Natural killer cell treated with Interleukin-12 subunit alpha and Interleukin-12 subunit beta and Interleukin-15 and Interleukin-18, amount 100 ng/mL, for 72 hours (primary cell): ENCODE results near the gene PEAR1. TPM values are rescaled to one million over a fixed set of nuclear protein-coding genes. Genes with fewer than 3 reads are reported as not detected.

Experiments used
- ATAC-seq, 2 donors: fragments of 150-1000 bp; cut with Tn5 transposase in 1 of 2; sonication (Bioruptor Pico), chemical (Tn5 transposase) in 1 of 2; 2 replicates each; pipeline ENCODE4 v1.10.0; 2021
- DNase-seq: peaks from one replicate; pipeline ENCODE4 v3.0.0; 2022; ENCODE audit warnings: low spot score
- H3K27ac Mint-ChIP-seq, 2 donors: 1 replicate in 1 of 2; 2 replicates in 1 of 2; pipeline ENCODE4 v1.8.0; 2022; ENCODE audit warnings: mixed read lengths in 2 of 2, mild to moderate bottlenecking in 1 of 2, moderate library complexity in 1 of 2
- H3K27me3 Mint-ChIP-seq, 2 donors: 1 replicate in 1 of 2; 2 replicates in 1 of 2; pipeline ENCODE4 v1.8.0; 2022; ENCODE audit warnings: mixed read lengths in 2 of 2
- H3K36me3 Mint-ChIP-seq: one replicate; pipeline ENCODE4 v1.8.0; 2022; ENCODE audit warnings: mixed read lengths
- H3K4me1 Mint-ChIP-seq, 2 donors: 1 replicate in 1 of 2; 2 replicates in 1 of 2; pipeline ENCODE4 v1.8.0; 2022; ENCODE audit warnings: low read depth in 2 of 2, mixed read lengths in 2 of 2, mild to moderate bottlenecking in 1 of 2
- H3K4me3 Mint-ChIP-seq: one replicate; pipeline ENCODE4 v1.8.0; 2022; ENCODE audit warnings: mixed read lengths
- H3K9me3 Mint-ChIP-seq: 2 replicates; pipeline ENCODE4 v1.8.0; 2022; ENCODE audit warnings: mixed read lengths
- total RNA-seq, 2 donors: library from RNA; stranded (reverse); gene quantifications; one replicate each; pipeline ENCODE4 v1.2.3, GENCODE V29; 2022

Gene PEAR1
- total RNA-seq, 2 donors from 2014 or later: 0.64 TPM; not detected in 1

DNA sequence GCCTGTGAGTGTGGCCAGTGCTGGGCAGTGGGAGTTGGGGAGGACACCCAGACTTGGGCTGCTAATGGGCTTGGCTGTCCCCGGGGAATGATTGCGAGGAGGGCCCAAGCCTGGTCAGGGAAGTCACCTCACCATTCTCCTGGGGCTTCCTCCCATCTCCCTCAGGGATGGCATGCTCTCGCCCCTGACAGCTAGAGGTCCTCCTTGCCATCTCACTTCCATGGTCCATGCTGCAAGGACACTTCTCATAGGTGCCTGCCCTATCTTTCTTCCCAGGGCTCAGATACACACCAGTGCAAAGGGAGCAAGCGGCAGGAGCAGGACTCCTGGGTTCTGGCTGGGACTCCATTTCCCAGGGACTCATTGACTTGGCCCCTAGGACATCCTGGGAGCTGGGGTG, 28.7 kb upstream of the PEAR1 start:
- ATAC-seq (no peak), DNase-seq (no peak)
- Mint-ChIP-seq H3K27ac (peak overlapping the region in 1 of 2 donors; percentile 12), H3K9me3 (no peaks in the 10 kb centered on the region), H3K27me3 (peaks cover 20 to 27% of the 10 kb centered on the region in 2 donors), H3K36me3 (no peaks in the 10 kb centered on the region), H3K4me3 (no peak overlapping the region), H3K4me1 (peaks cover 18 to 30% of the 10 kb centered on the region in 2 donors)

DNA sequence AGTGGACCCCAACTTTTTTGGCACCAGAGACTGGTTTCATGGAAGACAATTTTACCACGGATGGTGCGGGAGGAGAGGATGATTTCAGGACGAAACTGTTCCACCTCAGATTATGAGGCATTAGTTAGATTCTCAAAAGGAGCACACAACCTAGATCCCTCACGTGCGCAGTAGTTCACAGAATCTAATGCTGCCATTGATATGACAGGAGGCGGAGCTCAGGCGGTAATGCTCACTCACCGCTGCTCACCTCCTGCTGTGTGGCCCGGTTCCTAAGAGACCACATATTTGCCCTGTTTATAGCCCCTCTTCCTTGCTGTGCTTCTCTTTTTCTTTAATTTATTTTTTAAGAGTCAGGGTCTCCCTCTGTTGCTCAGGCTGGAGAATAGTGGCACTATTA, 28.3 kb upstream of the PEAR1 start:
- Mint-ChIP-seq H3K4me1 (peaks cover 13 to 27% of the 10 kb centered on the region in 2 donors), H3K4me3 (peak overlapping the region; percentile 1), H3K36me3 (no peaks in the 10 kb centered on the region), H3K27me3 (peaks cover 17 to 25% of the 10 kb centered on the region in 2 donors), H3K27ac (peak overlapping the region; percentile 12 to 26), H3K9me3 (no peaks in the 10 kb centered on the region)
- no peak for ATAC-seq
- DNase-seq: no peak

DNA sequence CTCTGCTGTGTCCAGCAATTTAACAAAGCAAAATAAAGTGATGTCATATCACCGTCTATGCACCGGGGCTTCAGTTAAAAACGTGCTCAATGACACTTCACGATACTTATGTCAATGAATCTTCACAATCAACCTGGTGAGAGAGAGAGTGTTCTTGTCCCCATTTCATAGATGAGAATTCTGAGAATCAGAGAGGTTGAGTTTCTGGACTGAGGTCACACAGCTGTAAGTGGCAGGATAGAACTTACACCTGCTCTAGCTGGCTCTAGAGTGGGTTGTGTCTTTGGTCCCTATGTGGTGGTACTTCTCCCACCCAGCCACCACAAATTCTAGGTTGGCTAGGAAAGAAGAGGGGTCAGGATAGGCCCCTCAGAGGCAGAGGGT, 27.7 kb upstream of the PEAR1 start:
- H3K4me3 Mint-ChIP-seq: peak overlapping the region; percentile 1
- DNase-seq: no peak
- H3K4me1 Mint-ChIP-seq: peaks cover 10 to 24% of the 10 kb centered on the region in 2 donors
- H3K36me3 Mint-ChIP-seq: no peaks in the 10 kb centered on the region
- H3K27me3 Mint-ChIP-seq: peaks cover 14 to 23% of the 10 kb centered on the region in 2 donors
- no peaks in the 10 kb centered on the region for H3K9me3 Mint-ChIP-seq
- H3K27ac Mint-ChIP-seq: peak overlapping the region; percentile 12 to 26
- ATAC-seq: no peak

GRCh38 chr1:156866249-156866909, 27.1 kb upstream of the PEAR1 start:
- ATAC-seq: no peak
- Mint-ChIP-seq H3K4me1 (peaks cover 10 to 24% of the 10 kb centered on the region in 2 donors), H3K4me3 (no peak overlapping the region)

DNA sequence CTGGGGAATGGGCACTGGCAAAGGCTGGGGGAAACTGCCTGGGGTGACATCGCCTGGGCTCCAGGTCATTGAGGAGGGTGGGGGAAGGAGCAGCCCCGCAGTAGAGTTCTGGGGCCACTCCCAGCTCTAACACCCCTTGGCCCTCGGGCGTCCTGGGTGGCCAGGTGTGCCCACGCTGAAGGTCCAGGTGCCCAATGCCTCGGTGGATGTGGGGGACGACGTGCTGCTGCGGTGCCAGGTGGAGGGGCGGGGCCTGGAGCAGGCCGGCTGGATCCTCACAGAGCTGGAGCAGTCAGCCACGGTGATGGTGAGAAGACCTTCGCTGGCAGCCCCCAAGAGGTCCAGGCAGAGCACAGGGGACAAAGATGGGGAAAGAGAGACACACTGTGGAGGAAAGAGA, 25.2 kb upstream of the PEAR1 start:
- Mint-ChIP-seq H3K4me1 (peaks cover 2 to 15% of the 10 kb centered on the region in 2 donors), H3K9me3 (no peaks in the 10 kb centered on the region), H3K4me3 (no peak overlapping the region), H3K27me3 (peaks cover 7 to 13% of the 10 kb centered on the region in 2 donors), H3K36me3 (no peaks in the 10 kb centered on the region), H3K27ac (no peak overlapping the region)
- DNase-seq: no peak
- ATAC-seq: no peak

More at GRCh38 chr1:156866249-156866909, 27.1 kb upstream of the PEAR1 start:
- no peak for DNase-seq
- H3K27ac Mint-ChIP-seq: no peak overlapping the region
- no peaks in the 10 kb centered on the region for H3K36me3 Mint-ChIP-seq
- no peaks in the 10 kb centered on the region for H3K9me3 Mint-ChIP-seq
- peaks cover 14 to 23% of the 10 kb centered on the region in 2 donors for H3K27me3 Mint-ChIP-seq

- DNase-seq: no peak
- H3K4me3 Mint-ChIP-seq: no peak overlapping the region
- H3K36me3 Mint-ChIP-seq: no peaks in the 10 kb centered on the region
- H3K27me3 Mint-ChIP-seq: peaks cover 0 to 9% of the 10 kb centered on the region in 2 donors
- peaks cover 0 to 6% of the 10 kb centered on the region in 2 donors for H3K4me1 Mint-ChIP-seq
- ATAC-seq: no peak
- H3K9me3 Mint-ChIP-seq: no peaks in the 10 kb centered on the region
- no peak overlapping the region for H3K27ac Mint-ChIP-seq
Measured at GRCh38 chr1:156869455-156869854, 24.1 kb upstream of the PEAR1 start.

- no peaks in the 10 kb centered on the region for H3K36me3 Mint-ChIP-seq
- no peaks in the 10 kb centered on the region for H3K9me3 Mint-ChIP-seq
- no peaks in the 10 kb centered on the region for H3K4me1 Mint-ChIP-seq
- ATAC-seq (no peak), DNase-seq (no peak)
- H3K27ac Mint-ChIP-seq: no peak overlapping the region
- peaks cover 8 to 21% of the 10 kb centered on the region in 2 donors for H3K27me3 Mint-ChIP-seq
- H3K4me3 Mint-ChIP-seq: no peak overlapping the region
Measured at GRCh38 chr1:156873659-156874058, 19.9 kb upstream of the PEAR1 start.

DNA sequence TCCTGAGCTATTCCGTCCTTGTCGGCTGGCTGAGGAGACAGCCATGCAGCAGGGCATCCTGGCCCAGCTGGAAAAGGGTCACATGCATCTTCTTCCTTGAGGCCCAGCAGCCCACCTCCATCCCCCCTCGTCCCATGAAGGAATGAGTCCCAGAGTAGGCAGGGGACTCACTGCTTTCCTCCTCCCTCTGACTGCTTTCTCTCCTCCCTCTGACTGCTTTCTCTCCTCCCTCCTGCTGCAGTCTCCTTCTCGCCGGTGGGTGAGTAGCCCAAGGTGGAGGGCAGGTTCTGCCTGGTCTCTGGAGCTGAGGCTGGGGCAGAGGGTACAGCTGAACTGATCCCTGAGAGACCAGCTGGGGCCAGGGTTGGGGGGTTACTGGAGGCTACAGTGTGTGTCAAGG, 19.4 kb upstream of the PEAR1 start:
- Mint-ChIP-seq H3K36me3 (no peaks in the 10 kb centered on the region), H3K9me3 (no peaks in the 10 kb centered on the region), H3K27ac (no peak overlapping the region), H3K27me3 (peaks cover 8 to 22% of the 10 kb centered on the region in 2 donors), H3K4me3 (no peak overlapping the region), H3K4me1 (no peaks in the 10 kb centered on the region)
- ATAC-seq (no peak), DNase-seq (no peak)

GRCh38 chr1:156874572-156875340, 18.8 kb upstream of the PEAR1 start:
- H3K4me3 Mint-ChIP-seq: no peak overlapping the region
- H3K9me3 Mint-ChIP-seq: no peaks in the 10 kb centered on the region
- no peak overlapping the region for H3K27ac Mint-ChIP-seq

DNA sequence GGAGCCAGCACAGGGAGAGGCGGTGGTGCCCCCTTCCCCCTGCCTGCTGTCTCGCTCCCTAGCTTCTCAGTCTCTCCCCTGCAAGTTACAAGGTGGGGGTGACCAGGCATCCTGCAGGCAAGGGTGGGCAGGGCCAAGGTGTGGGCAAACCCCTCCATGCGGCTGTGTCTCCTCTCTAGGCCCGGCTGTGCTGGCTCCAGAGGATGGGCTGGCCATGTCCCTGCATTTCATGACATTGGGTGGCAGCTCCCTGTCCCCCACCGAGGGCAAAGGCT, 18.2 kb upstream of the PEAR1 start:
- DNase-seq (no peak), ATAC-seq (no peak)
- Mint-ChIP-seq H3K27ac (no peak overlapping the region), H3K36me3 (no peaks in the 10 kb centered on the region), H3K4me3 (no peak overlapping the region), H3K27me3 (peaks cover 8 to 20% of the 10 kb centered on the region in 2 donors), H3K9me3 (no peaks in the 10 kb centered on the region), H3K4me1 (no peaks in the 10 kb centered on the region)

More at GRCh38 chr1:156874572-156875340, 18.8 kb upstream of the PEAR1 start:
- Mint-ChIP-seq H3K36me3 (no peaks in the 10 kb centered on the region), H3K4me1 (no peaks in the 10 kb centered on the region), H3K27me3 (peaks cover 8 to 20% of the 10 kb centered on the region in 2 donors)
- ATAC-seq: no peak
- DNase-seq: no peak

DNA sequence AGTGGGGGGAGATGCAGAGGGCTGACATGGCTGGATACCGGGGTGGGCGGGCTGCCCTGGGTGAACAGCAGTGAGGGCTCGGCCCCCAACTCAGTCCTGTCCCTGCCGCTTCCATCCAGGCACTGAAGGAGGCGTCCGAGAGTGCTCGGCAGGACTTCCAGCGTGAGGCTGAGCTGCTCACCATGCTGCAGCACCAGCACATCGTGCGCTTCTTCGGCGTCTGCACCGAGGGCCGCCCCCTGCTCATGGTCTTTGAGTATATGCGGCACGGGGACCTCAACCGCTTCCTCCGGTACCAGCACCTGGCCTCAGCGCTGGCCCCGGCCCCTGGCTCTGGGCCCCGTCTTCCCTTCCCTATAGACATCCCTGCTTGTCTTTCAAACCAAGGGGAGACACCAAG, 17.2 kb upstream of the PEAR1 start:
- H3K27me3 Mint-ChIP-seq: peaks cover 8 to 20% of the 10 kb centered on the region in 2 donors
- no peaks in the 10 kb centered on the region for H3K4me1 Mint-ChIP-seq

GRCh38 chr1:156877433-156878170, 15.9 kb upstream of the PEAR1 start:
- Mint-ChIP-seq H3K4me3 (no peak overlapping the region), H3K27ac (no peak overlapping the region), H3K4me1 (no peaks in the 10 kb centered on the region), H3K36me3 (no peaks in the 10 kb centered on the region), H3K27me3 (peaks cover 16 to 25% of the 10 kb centered on the region in 2 donors), H3K9me3 (no peaks in the 10 kb centered on the region)
- ATAC-seq: peak in 1 of 2 donors; percentile 24
- DNase-seq: no peak

More for the DNA sequence above, 17.2 kb upstream of the PEAR1 start:
- H3K27ac Mint-ChIP-seq: no peak overlapping the region
- H3K4me3 Mint-ChIP-seq: no peak overlapping the region
- no peak for DNase-seq
- no peaks in the 10 kb centered on the region for H3K9me3 Mint-ChIP-seq
- no peak for ATAC-seq
- H3K36me3 Mint-ChIP-seq: no peaks in the 10 kb centered on the region

DNA sequence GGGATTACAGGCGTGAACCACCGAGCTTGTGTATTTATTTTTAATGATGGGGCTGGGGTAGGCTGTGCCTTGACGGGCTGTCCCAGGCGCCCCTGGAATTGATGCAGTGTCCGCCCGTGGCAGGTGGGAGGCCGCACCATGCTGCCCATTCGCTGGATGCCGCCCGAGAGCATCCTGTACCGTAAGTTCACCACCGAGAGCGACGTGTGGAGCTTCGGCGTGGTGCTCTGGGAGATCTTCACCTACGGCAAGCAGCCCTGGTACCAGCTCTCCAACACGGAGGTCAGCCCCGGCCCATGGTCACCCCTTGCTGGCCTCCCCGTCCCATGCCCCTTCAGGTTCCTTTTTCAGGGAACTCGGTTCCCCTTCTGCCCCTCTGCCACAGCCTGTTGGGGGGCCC, 13.6 kb upstream of the PEAR1 start:
- DNase-seq (no peak), ATAC-seq (no peak)
- Mint-ChIP-seq H3K4me1 (no peaks in the 10 kb centered on the region), H3K36me3 (no peaks in the 10 kb centered on the region), H3K27ac (no peak overlapping the region), H3K27me3 (peaks cover 12 to 29% of the 10 kb centered on the region in 2 donors), H3K4me3 (no peak overlapping the region), H3K9me3 (no peaks in the 10 kb centered on the region)

- no peak for DNase-seq
- no peaks in the 10 kb centered on the region for H3K36me3 Mint-ChIP-seq
- H3K27me3 Mint-ChIP-seq: peaks cover 8 to 27% of the 10 kb centered on the region in 2 donors
- H3K9me3 Mint-ChIP-seq: no peaks in the 10 kb centered on the region
- ATAC-seq: no peak
- no peak overlapping the region for H3K27ac Mint-ChIP-seq
- H3K4me1 Mint-ChIP-seq: no peaks in the 10 kb centered on the region
- H3K4me3 Mint-ChIP-seq: no peak overlapping the region
Measured at GRCh38 chr1:156880473-156880872, 13.0 kb upstream of the PEAR1 start.
